ENCODE measurements around the gene NDUFB10.

The NDUFB10 gene

DNA sequence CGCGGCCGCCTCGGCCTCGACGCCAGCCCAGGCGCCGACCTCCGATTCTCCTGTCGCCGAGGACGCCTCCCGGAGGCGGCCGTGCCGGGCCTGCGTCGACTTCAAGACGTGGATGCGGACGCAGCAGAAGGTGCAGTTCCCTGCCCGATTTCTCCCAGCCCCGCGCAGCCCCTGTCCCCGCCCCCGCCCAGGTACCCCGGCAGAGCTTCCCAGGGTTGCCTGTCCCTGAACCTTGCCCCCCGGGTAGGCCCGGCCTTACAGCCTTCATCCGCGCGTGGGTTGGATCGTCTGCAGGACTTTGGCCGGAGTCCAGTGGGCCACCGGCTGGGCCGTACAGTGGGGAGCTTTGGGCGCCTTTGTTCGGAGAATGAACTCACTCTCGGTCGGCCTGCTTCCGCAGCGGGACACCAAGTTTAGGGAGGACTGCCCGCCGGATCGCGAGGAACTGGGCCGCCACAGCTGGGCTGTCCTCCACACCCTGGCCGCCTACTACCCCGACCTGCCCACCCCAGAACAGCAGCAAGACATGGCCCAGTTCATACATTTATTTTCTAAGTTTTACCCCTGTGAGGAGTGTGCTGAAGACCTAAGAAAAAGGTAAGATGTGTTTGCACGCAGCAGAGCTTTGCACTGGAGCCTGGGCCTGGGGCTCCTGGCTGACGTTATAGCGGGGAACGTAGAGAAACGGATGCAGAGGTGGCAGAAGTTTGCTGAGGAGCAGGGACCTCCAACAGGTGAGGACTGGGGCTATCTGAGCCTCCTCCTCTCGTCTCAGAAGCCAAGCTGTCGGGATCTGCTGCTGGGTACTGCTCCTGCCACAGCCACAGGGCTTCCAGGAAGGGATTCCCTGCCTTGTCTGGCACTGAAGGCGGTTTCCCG is 25.2 kb downstream of the NDUFB10 start:
- Histone ChIP-seq H3K4me2 (ENCODE audit: insufficient read depth, low read length, poor library complexity, severe bottlenecking) (peak overlapping the region; percentile 76), H3K18ac (ENCODE audit: low read length) (peak overlapping the region; percentile 97), H2AK5ac (ENCODE audit: low read depth, low read length) (peak overlapping the region; percentile 98), H2AFZ (ENCODE audit: low read length) (peak overlapping the region; percentile 99), H3K27ac (replicated peaks; ENCODE audit: low read length) (peak overlapping the region; percentile 60), H3K9ac (ENCODE audit: low read depth, low read length, poor library complexity) (peak overlapping the region; percentile 86), H3K14ac (ENCODE audit: low read length) (no peak overlapping the region), H4K8ac (ENCODE audit: low read depth, low read length) (no peak overlapping the region), H3K4me1 (ENCODE audit: control insufficient read depth in 2 of 2, insufficient read depth in 1 of 2, low read depth in 1 of 2, low read length in 2 of 2) (peaks cover 17 to 34% of the 10 kb centered on the region in 2 donors), H3K4ac (ENCODE audit: low read length) (peak overlapping the region; percentile 94), H3K79me1 (ENCODE audit: low read depth, low read length) (peaks cover 13% of the 10 kb centered on the region), H4K91ac (ENCODE audit: low read depth, low read length, poor library complexity) (no peak overlapping the region), H2BK120ac (ENCODE audit: low read depth, low read length) (peak overlapping the region; percentile 35), H3K4me3 (ENCODE audit: low read length in 2 of 2) (peak overlapping the region; percentile 87 to 93), H3K27me3 (ENCODE audit: control insufficient read depth in 3 of 3, insufficient read depth in 3 of 3, low read depth in 1 of 3, low read length in 3 of 3) (peaks cover 9 to 46% (median 21%) of the 10 kb centered on the region in 3 experiments), H3K23ac (ENCODE audit: low read depth, low read length, poor library complexity) (peak overlapping the region; percentile 93), H2BK15ac (ENCODE audit: low read length) (peak overlapping the region; percentile 55), H3K36me3 (replicated peaks in 1 of 2; ENCODE audit: control insufficient read depth in 2 of 2, insufficient read depth in 2 of 2, low read length in 2 of 2) (peaks cover 22 to 24% of the 10 kb centered on the region in 2 donors), H2BK12ac (ENCODE audit: low read length) (peak overlapping the region; percentile 18), H3K9me3 (replicated peaks in 1 of 2; ENCODE audit: control insufficient read depth in 2 of 2, insufficient read depth in 1 of 2, low read depth in 1 of 2, low read length in 2 of 2) (no peaks in the 10 kb centered on the region), H2BK5ac (ENCODE audit: low read length) (peak overlapping the region; percentile 47)
- WGBS, 2 donors (ENCODE audit: extremely low coverage in 2 of 2, insufficient read length in 2 of 2, insufficient replicate concordance in 1 of 2), result no CpG with 5 or more reads among the region's 58 CpGs
- DNase-seq (ENCODE audit: low spot score), result no peak

GRCh38 chr16:1985466-1986150 is 26.3 kb downstream of the NDUFB10 start:
- Histone ChIP-seq H4K8ac (ENCODE audit: low read depth, low read length) (no peak overlapping the region), H3K9ac (ENCODE audit: low read depth, low read length, poor library complexity) (peak overlapping the region; percentile 18), H3K27ac (replicated peaks; ENCODE audit: low read length) (no peak overlapping the region), H3K4me2 (ENCODE audit: insufficient read depth, low read length, poor library complexity, severe bottlenecking) (peak overlapping the region; percentile 76), H2BK15ac (ENCODE audit: low read length) (no peak overlapping the region), H3K27me3 (ENCODE audit: control insufficient read depth in 3 of 3, insufficient read depth in 3 of 3, low read depth in 1 of 3, low read length in 3 of 3) (peaks cover 14 to 42% (median 14%) of the 10 kb centered on the region in 3 experiments), H2BK12ac (ENCODE audit: low read length) (no peak overlapping the region), H3K23ac (ENCODE audit: low read depth, low read length, poor library complexity) (no peak overlapping the region), H2AFZ (ENCODE audit: low read length) (no peak overlapping the region), H2BK5ac (ENCODE audit: low read length) (no peak overlapping the region), H3K4me1 (ENCODE audit: control insufficient read depth in 2 of 2, insufficient read depth in 1 of 2, low read depth in 1 of 2, low read length in 2 of 2) (peaks cover 21 to 30% of the 10 kb centered on the region in 2 donors), H3K14ac (ENCODE audit: low read length) (no peak overlapping the region), H3K9me3 (replicated peaks in 1 of 2; ENCODE audit: control insufficient read depth in 2 of 2, insufficient read depth in 1 of 2, low read depth in 1 of 2, low read length in 2 of 2) (no peaks in the 10 kb centered on the region), H2BK120ac (ENCODE audit: low read depth, low read length) (no peak overlapping the region), H3K4me3 (ENCODE audit: low read length in 2 of 2) (peak overlapping the region; percentile 24 to 87), H3K36me3 (replicated peaks in 1 of 2; ENCODE audit: control insufficient read depth in 2 of 2, insufficient read depth in 2 of 2, low read length in 2 of 2) (peaks cover 22 to 24% of the 10 kb centered on the region in 2 donors), H3K18ac (ENCODE audit: low read length) (no peak overlapping the region), H3K79me1 (ENCODE audit: low read depth, low read length) (peaks cover 13% of the 10 kb centered on the region), H4K91ac (ENCODE audit: low read depth, low read length, poor library complexity) (no peak overlapping the region), H3K4ac (ENCODE audit: low read length) (no peak overlapping the region), H2AK5ac (ENCODE audit: low read depth, low read length) (no peak overlapping the region)
- no CpG with 5 or more reads among the region's 14 CpGs for WGBS, 2 donors (ENCODE audit: extremely low coverage in 2 of 2, insufficient read length in 2 of 2, insufficient replicate concordance in 1 of 2)
- no peak for DNase-seq (ENCODE audit: low spot score)

DNA sequence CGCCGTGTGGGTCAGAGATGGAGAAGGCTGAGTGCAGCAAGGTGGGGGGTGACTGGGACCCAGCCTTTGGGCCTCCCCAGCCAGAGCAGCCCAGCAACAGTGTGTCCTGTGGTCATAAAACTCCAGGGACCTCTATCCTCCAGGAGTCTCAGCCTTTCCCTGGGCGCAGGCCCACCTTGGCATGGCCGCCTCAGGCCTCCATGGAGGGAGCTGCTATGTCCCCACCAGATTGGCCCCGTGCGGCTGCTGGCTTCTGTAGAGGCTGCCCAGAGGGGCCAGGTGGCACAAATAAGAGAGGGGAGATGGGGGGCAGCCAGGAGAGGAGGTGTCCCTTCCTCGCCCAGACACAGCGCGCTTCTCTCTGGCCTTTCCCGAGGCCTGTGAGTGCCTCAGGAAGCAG is 27.9 kb downstream of the NDUFB10 start:
- Histone ChIP-seq H2BK15ac (ENCODE audit: low read length) (no peak overlapping the region), H3K27me3 (ENCODE audit: control insufficient read depth in 3 of 3, insufficient read depth in 3 of 3, low read depth in 1 of 3, low read length in 3 of 3) (peaks cover 18 to 40% (median 28%) of the 10 kb centered on the region in 3 experiments)
- WGBS, 2 donors (ENCODE audit: extremely low coverage in 2 of 2, insufficient read length in 2 of 2, insufficient replicate concordance in 1 of 2), result no CpG with 5 or more reads among the region's 10 CpGs

More for the DNA sequence above, 27.9 kb downstream of the NDUFB10 start:
- H3K9me3 ChIP-seq (replicated peaks in 1 of 2; ENCODE audit: control insufficient read depth in 2 of 2, insufficient read depth in 1 of 2, low read depth in 1 of 2, low read length in 2 of 2), result peaks cover 0 to 4% of the 10 kb centered on the region in 2 donors
- no peak overlapping the region for H4K8ac ChIP-seq (ENCODE audit: low read depth, low read length)
- H3K79me1 ChIP-seq (ENCODE audit: low read depth, low read length), result peaks cover 13% of the 10 kb centered on the region
- peaks cover 22 to 24% of the 10 kb centered on the region in 2 donors for H3K36me3 ChIP-seq (replicated peaks in 1 of 2; ENCODE audit: control insufficient read depth in 2 of 2, insufficient read depth in 2 of 2, low read length in 2 of 2)
- H3K27ac ChIP-seq (replicated peaks; ENCODE audit: low read length), result no peak overlapping the region
- no peak overlapping the region for H2AFZ ChIP-seq (ENCODE audit: low read length)
- no peak overlapping the region for H4K91ac ChIP-seq (ENCODE audit: low read depth, low read length, poor library complexity)
- no peak overlapping the region for H2BK120ac ChIP-seq (ENCODE audit: low read depth, low read length)
- no peak overlapping the region for H3K4me2 ChIP-seq (ENCODE audit: insufficient read depth, low read length, poor library complexity, severe bottlenecking)
- no peak overlapping the region for H3K4ac ChIP-seq (ENCODE audit: low read length)
- H3K4me3 ChIP-seq (ENCODE audit: low read length in 2 of 2), result no peak overlapping the region
- no peak overlapping the region for H3K9ac ChIP-seq (ENCODE audit: low read depth, low read length, poor library complexity)
- H3K18ac ChIP-seq (ENCODE audit: low read length), result no peak overlapping the region
- peak overlapping the region; percentile 80 for H3K23ac ChIP-seq (ENCODE audit: low read depth, low read length, poor library complexity)
- peaks cover 22 to 27% of the 10 kb centered on the region in 2 donors for H3K4me1 ChIP-seq (ENCODE audit: control insufficient read depth in 2 of 2, insufficient read depth in 1 of 2, low read depth in 1 of 2, low read length in 2 of 2)
- DNase-seq (ENCODE audit: low spot score), result no peak
- no peak overlapping the region for H2AK5ac ChIP-seq (ENCODE audit: low read depth, low read length)
- no peak overlapping the region for H2BK5ac ChIP-seq (ENCODE audit: low read length)
- H3K14ac ChIP-seq (ENCODE audit: low read length), result no peak overlapping the region
- no peak overlapping the region for H2BK12ac ChIP-seq (ENCODE audit: low read length)
